Activated B cell treated with CpG ODN at 0.5 μM for 24 hours (primary cell): ENCODE measurements around the gene CENPX. TPM values are rescaled to one million over a fixed set of nuclear protein-coding genes. Genes with fewer than 3 reads are reported as not detected.

Experiments
- ATAC-seq: fragments of 200-7000 bp; cut with Tn5 transposase; one replicate; pipeline ENCODE4 v1.10.0; 2021; ENCODE audit warnings: low read depth, mild to moderate bottlenecking, moderate library complexity
- CTCF ChIA-PET: fragments of 350-600 bp; sonication (Branson Sonifier 250); formaldehyde crosslinking; loops from one replicate; lab custom pipeline; 2021; ENCODE audit warnings: antibody characterized with exemption; lab: Charles Lee
- POLR2A ChIA-PET: fragments of 350-600 bp; sonication (Branson Sonifier 250); formaldehyde crosslinking; loops from one replicate; lab custom pipeline; 2021; ENCODE audit warnings: antibody characterized with exemption; lab: Charles Lee
- DNase-seq: peaks from one replicate; pipeline ENCODE4 v3.0.0; 2022
- H3K27ac Mint-ChIP-seq: one replicate; pipeline ENCODE4 v1.8.0; 2020; ENCODE audit warnings: mixed read lengths
- H3K27me3 Mint-ChIP-seq: one replicate; pipeline ENCODE4 v1.8.0; 2021; ENCODE audit warnings: mixed read lengths
- H3K36me3 Mint-ChIP-seq: one replicate; pipeline ENCODE4 v1.8.0; 2021; ENCODE audit warnings: low read depth, mixed read lengths
- H3K4me1 Mint-ChIP-seq: one replicate; pipeline ENCODE4 v1.8.0; 2021; ENCODE audit warnings: mixed read lengths
- H3K4me3 Mint-ChIP-seq: one replicate; pipeline ENCODE4 v1.8.0; 2020; ENCODE audit warnings: mild to moderate bottlenecking, mixed read lengths
- H3K9me3 Mint-ChIP-seq: one replicate; pipeline ENCODE4 v1.8.0; 2020; ENCODE audit warnings: mixed read lengths
- CTCF ChIP-seq: fragments of 200-600 bp; IDR thresholded peaks from one replicate; pipeline ENCODE4 v1.8.0; 2022; ENCODE audit warnings: antibody characterized with exemption, mild to moderate bottlenecking
- intact Hi-C: fragments of 100-400 bp; cut with micrococcal nuclease; formaldehyde crosslinking; loops from one replicate; pipeline ENCODE4 v1.15.1; 2024
- total RNA-seq: library from RNA; stranded (reverse); gene quantifications from 2 replicates; pipeline ENCODE4 v1.2.3, GENCODE V29; 2022

The CENPX gene
- total RNA-seq, 1 donor from 2014 or later = 41.7 TPM

- no peak for TF ChIP-seq CTCF
- Mint-ChIP-seq H3K36me3 (peaks cover 4% of the 10 kb centered on the region), H3K4me3 (no peak overlapping the region), H3K27ac (no peak overlapping the region), H3K4me1 (peaks cover 15% of the 10 kb centered on the region), H3K9me3 (no peaks in the 10 kb centered on the region), H3K27me3 (no peaks in the 10 kb centered on the region)
- ATAC-seq = no peak
- intact Hi-C loops = no loop called here
- DNase-seq = no peak
- ChIA-PET CTCF (interaction anchor here (1.8 kb wide), 1 partner anchor 59 kb away, joined by 7 read pairs; no protein-coding TSS in a partner anchor), POLR2A (no interaction called here)
Observed at GRCh38 chr17:82018152-82018988, 4.3 kb downstream of the CENPX start.

GRCh38 chr17:82017612-82018151, 5.0 kb downstream of the CENPX start:
- ChIA-PET CTCF (interaction anchor here (1.8 kb wide), 1 partner anchor 58 kb away, joined by 7 read pairs; no protein-coding TSS in a partner anchor), POLR2A (no interaction called here)
- Mint-ChIP-seq H3K9me3 (no peaks in the 10 kb centered on the region), H3K4me3 (no peak overlapping the region), H3K36me3 (peaks cover 4% of the 10 kb centered on the region), H3K27ac (no peak overlapping the region), H3K27me3 (no peaks in the 10 kb centered on the region), H3K4me1 (peaks cover 13% of the 10 kb centered on the region)
- no peak for DNase-seq
- TF ChIP-seq CTCF = no peak
- ATAC-seq = no peak
- intact Hi-C loops = no loop called here

GRCh38 chr17:82016875-82017459, 5.7 kb downstream of the CENPX start:
- ChIA-PET CTCF (interaction anchor here (1.8 kb wide), 1 partner anchor 57 kb away, joined by 7 read pairs; no protein-coding TSS in a partner anchor), POLR2A (no interaction called here)
- H3K27me3 Mint-ChIP-seq = no peaks in the 10 kb centered on the region
- H3K4me1 Mint-ChIP-seq = peaks cover 12% of the 10 kb centered on the region
- no peak overlapping the region for H3K4me3 Mint-ChIP-seq
- intact Hi-C loops = no loop called here
- H3K27ac Mint-ChIP-seq = no peak overlapping the region
- no peak for ATAC-seq
- no peak for TF ChIP-seq CTCF
- no peak for DNase-seq
- no peaks in the 10 kb centered on the region for H3K9me3 Mint-ChIP-seq
- H3K36me3 Mint-ChIP-seq = peaks cover 4% of the 10 kb centered on the region

- peaks cover 4% of the 10 kb centered on the region for H3K36me3 Mint-ChIP-seq
- no peak overlapping the region for H3K4me3 Mint-ChIP-seq
- H3K9me3 Mint-ChIP-seq = no peaks in the 10 kb centered on the region
- ATAC-seq (no peak), DNase-seq (no peak)
- CTCF ChIA-PET = no interaction called here
- peaks cover 5% of the 10 kb centered on the region for H3K4me1 Mint-ChIP-seq
- TF ChIP-seq CTCF = no peak
- intact Hi-C loops = no loop called here
- POLR2A ChIA-PET = no interaction called here
- no peaks in the 10 kb centered on the region for H3K27me3 Mint-ChIP-seq
- no peak overlapping the region for H3K27ac Mint-ChIP-seq
Observed at GRCh38 chr17:82016061-82016874, 6.4 kb downstream of the CENPX start.
